C4-2B (cell line): ENCODE results near the gene MYBPH.
A peak's percentile ranks its signal among the peaks of the same experiment; 100 is the strongest.

Experiments used
- ZFX ChIP-seq: fragments of 450-650 bp; IDR thresholded peaks from 2 replicates; pipeline ENCODE4 v1.6.1; 2017
- TF ChIP-seq, protein P1 (sequence below): fragments of 450-650 bp; conservative IDR thresholded peaks from 2 replicates; pipeline ENCODE4 v1.5.1; 2017; ENCODE audit warnings: mild to moderate bottlenecking

- TF ChIP-seq, protein P1, sequence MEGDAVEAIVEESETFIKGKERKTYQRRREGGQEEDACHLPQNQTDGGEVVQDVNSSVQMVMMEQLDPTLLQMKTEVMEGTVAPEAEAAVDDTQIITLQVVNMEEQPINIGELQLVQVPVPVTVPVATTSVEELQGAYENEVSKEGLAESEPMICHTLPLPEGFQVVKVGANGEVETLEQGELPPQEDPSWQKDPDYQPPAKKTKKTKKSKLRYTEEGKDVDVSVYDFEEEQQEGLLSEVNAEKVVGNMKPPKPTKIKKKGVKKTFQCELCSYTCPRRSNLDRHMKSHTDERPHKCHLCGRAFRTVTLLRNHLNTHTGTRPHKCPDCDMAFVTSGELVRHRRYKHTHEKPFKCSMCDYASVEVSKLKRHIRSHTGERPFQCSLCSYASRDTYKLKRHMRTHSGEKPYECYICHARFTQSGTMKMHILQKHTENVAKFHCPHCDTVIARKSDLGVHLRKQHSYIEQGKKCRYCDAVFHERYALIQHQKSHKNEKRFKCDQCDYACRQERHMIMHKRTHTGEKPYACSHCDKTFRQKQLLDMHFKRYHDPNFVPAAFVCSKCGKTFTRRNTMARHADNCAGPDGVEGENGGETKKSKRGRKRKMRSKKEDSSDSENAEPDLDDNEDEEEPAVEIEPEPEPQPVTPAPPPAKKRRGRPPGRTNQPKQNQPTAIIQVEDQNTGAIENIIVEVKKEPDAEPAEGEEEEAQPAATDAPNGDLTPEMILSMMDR = peak; percentile 94
- no peak for TF ChIP-seq ZFX
Observed at GRCh38 chr1:203172184-203173010, 3.2 kb downstream of the MYBPH start.
